SKM-1 (cell line): ENCODE data around the gene CLIC3.

Experiments
- DNase-seq: peaks from one replicate; lab custom pipeline; 2025; ENCODE audit not compliant: unreplicated experiment; lab: John Stamatoyannopoulos, UW

Gene CLIC3

GRCh38 chr9:137031904-137032640 lies 35.7 kb upstream of the CLIC3 start, which contains the start of gene FUT7:
FUT7 (minus strand) TSS chr9:137032088; CDS start chr9:137031991, 97 bp downstream.
- peak; percentile 27 for DNase-seq

GRCh38 chr9:137030538-137031527 lies 34.5 kb upstream of the CLIC3 start:
- peak; percentile 76 for DNase-seq

- no peak for DNase-seq
Observed at GRCh38 chr9:137030006-137030405, 33.6 kb upstream of the CLIC3 start.

- DNase-seq, result peak; percentile 60
Observed at GRCh38 chr9:137029058-137029936, 32.9 kb upstream of the CLIC3 start.

GRCh38 chr9:137028263-137029057 lies 32.1 kb upstream of the CLIC3 start:
- peak; percentile 34 for DNase-seq

- peak; percentile 6 for DNase-seq
Observed at GRCh38 chr9:137027369-137028262, 31.2 kb upstream of the CLIC3 start, which contains the start of gene ABCA2. ABCA2 (minus strand) TSS chr9:137028237; CDS start chr9:137028140, 97 bp downstream.

- DNase-seq, result no peak
Observed at GRCh38 chr9:137026828-137027227, 30.5 kb upstream of the CLIC3 start.

GRCh38 chr9:137026384-137026783 lies 30.0 kb upstream of the CLIC3 start:
- DNase-seq, result no peak

GRCh38 chr9:137025517-137025966 lies 29.2 kb upstream of the CLIC3 start:
- no peak for DNase-seq

GRCh38 chr9:137023583-137023991 lies 27.2 kb upstream of the CLIC3 start:
- DNase-seq, result no peak

- no peak for DNase-seq
Observed at GRCh38 chr9:137023157-137023556, 26.8 kb upstream of the CLIC3 start.

- no peak for DNase-seq
Observed at GRCh38 chr9:137022662-137023008, 26.3 kb upstream of the CLIC3 start.

- peak; percentile 86 for DNase-seq
Observed at GRCh38 chr9:137021979-137022661, 25.8 kb upstream of the CLIC3 start.

- DNase-seq, result no peak
Observed at GRCh38 chr9:137021568-137021978, 25.2 kb upstream of the CLIC3 start.

GRCh38 chr9:137020771-137021567 lies 24.6 kb upstream of the CLIC3 start:
- no peak for DNase-seq

GRCh38 chr9:137019891-137020683 lies 23.7 kb upstream of the CLIC3 start:
- no peak for DNase-seq
